T-helper 2 cell treated with Interferon-gamma antibody and Interleukin-4, amounts not matched to agents 5 μg/mL and 100 μg/mL, for 36 hours (primary cell): ENCODE data around the gene OXCT2.
"Not testable (repeated sequence)": the region's sequence is repeated elsewhere in the genome, so short reads cannot be mapped to it uniquely, and the experiment has no call there.

Experiments
- DNase-seq: peaks from one replicate; pipeline ENCODE4 v3.0.0; 2021; ENCODE audit warnings: low spot score
- H3K27ac Mint-ChIP-seq: one replicate; pipeline ENCODE4 v1.8.0; 2021; ENCODE audit warnings: mild to moderate bottlenecking, mixed read lengths
- H3K27me3 Mint-ChIP-seq: one replicate; pipeline ENCODE4 v1.8.0; 2021; ENCODE audit warnings: low read depth, mixed read lengths
- H3K36me3 Mint-ChIP-seq: one replicate; pipeline ENCODE4 v1.8.0; 2021; ENCODE audit warnings: low read depth, mixed read lengths
- H3K4me1 Mint-ChIP-seq: one replicate; pipeline ENCODE4 v1.8.0; 2021; ENCODE audit warnings: low read depth, mixed read lengths
- H3K4me3 Mint-ChIP-seq: one replicate; pipeline ENCODE4 v1.8.0; 2022; ENCODE audit warnings: mild to moderate bottlenecking, moderate library complexity, mixed read lengths
- H3K9me3 Mint-ChIP-seq: one replicate; pipeline ENCODE4 v1.8.0; 2021; ENCODE audit warnings: mixed read lengths

Gene OXCT2

GRCh38 chr1:39779821-39780220 lies 8.7 kb upstream of the OXCT2 start:
- H3K27me3 Mint-ChIP-seq = peaks cover 8% of the 10 kb centered on the region
- H3K4me1 Mint-ChIP-seq = peaks cover 2% of the 10 kb centered on the region
- H3K9me3 Mint-ChIP-seq = no peaks in the 10 kb centered on the region
- no peak for DNase-seq
- no peak overlapping the region for H3K27ac Mint-ChIP-seq
- H3K4me3 Mint-ChIP-seq = no peak overlapping the region
- H3K36me3 Mint-ChIP-seq = no peaks in the 10 kb centered on the region

GRCh38 chr1:39779137-39779536 lies 8.0 kb upstream of the OXCT2 start:
- no peak overlapping the region for H3K27ac Mint-ChIP-seq

GRCh38 chr1:39778463-39779099 lies 7.4 kb upstream of the OXCT2 start:
- DNase-seq, H3K36me3 Mint-ChIP-seq, H3K9me3 Mint-ChIP-seq, H3K27me3 Mint-ChIP-seq, H3K27ac Mint-ChIP-seq, H3K4me1 Mint-ChIP-seq, H3K4me3 Mint-ChIP-seq: not testable (repeated sequence)

More at GRCh38 chr1:39779137-39779536, 8.0 kb upstream of the OXCT2 start:
- DNase-seq = no peak
- H3K9me3 Mint-ChIP-seq = no peaks in the 10 kb centered on the region
- peaks cover 2% of the 10 kb centered on the region for H3K4me1 Mint-ChIP-seq
- H3K4me3 Mint-ChIP-seq = no peak overlapping the region
- peaks cover 8% of the 10 kb centered on the region for H3K27me3 Mint-ChIP-seq
- no peaks in the 10 kb centered on the region for H3K36me3 Mint-ChIP-seq

- H3K36me3 Mint-ChIP-seq, H3K4me1 Mint-ChIP-seq, DNase-seq, H3K27ac Mint-ChIP-seq, H3K9me3 Mint-ChIP-seq, H3K27me3 Mint-ChIP-seq, H3K4me3 Mint-ChIP-seq: not testable (repeated sequence)
Measured at GRCh38 chr1:39777896-39778295, 6.7 kb upstream of the OXCT2 start.

GRCh38 chr1:39777306-39777705 lies 6.2 kb upstream of the OXCT2 start:
- Mint-ChIP-seq H3K4me1 (peaks cover 2% of the 10 kb centered on the region), H3K27me3 (peaks cover 4% of the 10 kb centered on the region), H3K27ac (no peak overlapping the region), H3K4me3 (no peak overlapping the region), H3K36me3 (no peaks in the 10 kb centered on the region), H3K9me3 (no peaks in the 10 kb centered on the region)
- DNase-seq = no peak

- no peak overlapping the region for H3K4me3 Mint-ChIP-seq
- no peaks in the 10 kb centered on the region for H3K36me3 Mint-ChIP-seq
- H3K4me1 Mint-ChIP-seq = peaks cover 2% of the 10 kb centered on the region
- no peak for DNase-seq
- peaks cover 4% of the 10 kb centered on the region for H3K27me3 Mint-ChIP-seq
- H3K27ac Mint-ChIP-seq = no peak overlapping the region
- H3K9me3 Mint-ChIP-seq = no peaks in the 10 kb centered on the region
Measured at GRCh38 chr1:39776886-39777285, 5.7 kb upstream of the OXCT2 start.

GRCh38 chr1:39776400-39776713 lies 5.2 kb upstream of the OXCT2 start:
- Mint-ChIP-seq H3K27ac (no peak overlapping the region), H3K4me3 (no peak overlapping the region), H3K4me1 (peaks cover 2% of the 10 kb centered on the region)

GRCh38 chr1:39775676-39776399 lies 4.7 kb upstream of the OXCT2 start:
- not testable (repeated sequence) for H3K4me3 Mint-ChIP-seq, H3K36me3 Mint-ChIP-seq, H3K4me1 Mint-ChIP-seq, DNase-seq, H3K9me3 Mint-ChIP-seq, H3K27me3 Mint-ChIP-seq, H3K27ac Mint-ChIP-seq

More at GRCh38 chr1:39776400-39776713, 5.2 kb upstream of the OXCT2 start:
- Mint-ChIP-seq H3K36me3 (no peaks in the 10 kb centered on the region), H3K27me3 (peaks cover 4% of the 10 kb centered on the region), H3K9me3 (no peaks in the 10 kb centered on the region)
- DNase-seq = no peak

- H3K27me3 Mint-ChIP-seq, H3K36me3 Mint-ChIP-seq, H3K9me3 Mint-ChIP-seq, H3K4me1 Mint-ChIP-seq, H3K27ac Mint-ChIP-seq, H3K4me3 Mint-ChIP-seq, DNase-seq: not testable (repeated sequence)
Measured at GRCh38 chr1:39775141-39775540, 4.0 kb upstream of the OXCT2 start.

- H3K27ac Mint-ChIP-seq, H3K9me3 Mint-ChIP-seq, H3K27me3 Mint-ChIP-seq, H3K4me1 Mint-ChIP-seq, H3K4me3 Mint-ChIP-seq, H3K36me3 Mint-ChIP-seq, DNase-seq: not testable (repeated sequence)
Measured at GRCh38 chr1:39773369-39773979, 2.3 kb upstream of the OXCT2 start.

- H3K27me3 Mint-ChIP-seq, H3K4me1 Mint-ChIP-seq, H3K36me3 Mint-ChIP-seq, H3K9me3 Mint-ChIP-seq, H3K27ac Mint-ChIP-seq: not testable (repeated sequence)
- peak overlapping the region; percentile 67 for H3K4me3 Mint-ChIP-seq
- peak; percentile 57 for DNase-seq
Measured at GRCh38 chr1:39770100-39771021, 787 bp downstream of the OXCT2 start.

- not testable (repeated sequence) for H3K9me3 Mint-ChIP-seq, H3K36me3 Mint-ChIP-seq, DNase-seq, H3K27me3 Mint-ChIP-seq, H3K4me1 Mint-ChIP-seq, H3K4me3 Mint-ChIP-seq, H3K27ac Mint-ChIP-seq
Measured at GRCh38 chr1:39769502-39769901, 1.6 kb downstream of the OXCT2 start.

- H3K4me3 Mint-ChIP-seq = not testable (repeated sequence)
Measured at GRCh38 chr1:39766466-39766865, 4.7 kb downstream of the OXCT2 start.

GRCh38 chr1:39764512-39764911 lies 6.6 kb downstream of the OXCT2 start:
- H3K4me3 Mint-ChIP-seq, H3K9me3 Mint-ChIP-seq, H3K27me3 Mint-ChIP-seq, H3K4me1 Mint-ChIP-seq, H3K36me3 Mint-ChIP-seq, H3K27ac Mint-ChIP-seq, DNase-seq: not testable (repeated sequence)

More at GRCh38 chr1:39766466-39766865, 4.7 kb downstream of the OXCT2 start:
- H3K9me3 Mint-ChIP-seq, H3K27ac Mint-ChIP-seq, H3K4me1 Mint-ChIP-seq, H3K27me3 Mint-ChIP-seq, H3K36me3 Mint-ChIP-seq, DNase-seq: not testable (repeated sequence)
